DOHH2 (cell line): Measurements from ENCODE around the gene PRSS22.

Experiments used
- H3F3A ChIP-seq: fragments of 200-600 bp; sonication (generic), shearing (Covaris generic); 2 replicates; pipeline ENCODE4 v1.6.0; 2016; ENCODE audit warnings: antibody characterized with exemption, mild to moderate bottlenecking; ENCODE audit not compliant: control insufficient read depth, insufficient read depth
- H3K27ac ChIP-seq: fragments of 200-600 bp; sonication (generic); 2 replicates; pipeline ENCODE4 v1.5.1; 2014; ENCODE audit warnings: low read depth, mild to moderate bottlenecking, low read length, moderate library complexity
- H3K27me3 ChIP-seq: fragments of 200-600 bp; sonication (generic); 2 replicates; pipeline ENCODE4 v1.6.1; 2014; ENCODE audit warnings: mild to moderate bottlenecking, low read length, mixed read lengths; ENCODE audit not compliant: control insufficient read depth
- H3K36me3 ChIP-seq: fragments of 200-600 bp; sonication (generic); 2 replicates; pipeline ENCODE4 v1.6.1; 2014; ENCODE audit warnings: mild to moderate bottlenecking, low read length, moderate library complexity, mixed read lengths; ENCODE audit not compliant: control insufficient read depth
- H3K4me1 ChIP-seq: fragments of 200-600 bp; sonication (generic); 2 replicates; pipeline ENCODE4 v1.6.1; 2014; ENCODE audit warnings: mild to moderate bottlenecking, low read length, mixed read lengths; ENCODE audit not compliant: control insufficient read depth
- H3K4me2 ChIP-seq: fragments of 200-600 bp; sonication (generic); 2 replicates; pipeline ENCODE4 v1.6.0; 2014; ENCODE audit warnings: mild to moderate bottlenecking, low read length, moderate library complexity
- H3K4me3 ChIP-seq: fragments of 200-600 bp; sonication (generic); 2 replicates; pipeline ENCODE4 v1.5.1; 2014; ENCODE audit warnings: mild to moderate bottlenecking, low read length, mixed read lengths
- H3K79me2 ChIP-seq: fragments of 200-600 bp; sonication (generic); 2 replicates; pipeline ENCODE4 v1.6.1; 2014; ENCODE audit warnings: mild to moderate bottlenecking, low read length, mixed read lengths; ENCODE audit not compliant: control insufficient read depth
- H3K9me2 ChIP-seq: fragments of 200-600 bp; sonication (generic); replicated peaks from 2 replicates; pipeline ENCODE4 v1.6.1; 2014; ENCODE audit warnings: mild to moderate bottlenecking, low read length, mixed read lengths; ENCODE audit not compliant: control insufficient read depth
- H3K9me3 ChIP-seq: fragments of 200-600 bp; sonication (generic); 2 replicates; pipeline ENCODE4 v1.6.1; 2014; ENCODE audit warnings: antibody characterized with exemption, low read length, mixed read lengths; ENCODE audit not compliant: control insufficient read depth, insufficient read depth
- H4K20me1 ChIP-seq: fragments of 200-600 bp; sonication (generic); 2 replicates; pipeline ENCODE4 v1.6.0; 2014; ENCODE audit warnings: low read depth, mild to moderate bottlenecking, antibody characterized with exemption, low read length, moderate library complexity; ENCODE audit not compliant: control insufficient read depth, insufficient read depth
- EZH2phosphoT487 ChIP-seq: fragments of 200-600 bp; sonication (generic); IDR thresholded peaks from 2 replicates; pipeline ENCODE4 v1.6.1; 2017; ENCODE audit warnings: borderline replicate concordance, mild to moderate bottlenecking, antibody characterized with exemption, low read length, moderate library complexity, mixed read lengths
- TF ChIP-seq, protein P1 (sequence below): fragments of 200-600 bp; sonication (generic); IDR thresholded peaks from one replicate; pipeline ENCODE4 v1.5.1; 2014; ENCODE audit warnings: antibody characterized with exemption, mild to moderate bottlenecking, low read depth, low read length; ENCODE audit not compliant: poor library complexity, severe bottlenecking

The PRSS22 gene

DNA sequence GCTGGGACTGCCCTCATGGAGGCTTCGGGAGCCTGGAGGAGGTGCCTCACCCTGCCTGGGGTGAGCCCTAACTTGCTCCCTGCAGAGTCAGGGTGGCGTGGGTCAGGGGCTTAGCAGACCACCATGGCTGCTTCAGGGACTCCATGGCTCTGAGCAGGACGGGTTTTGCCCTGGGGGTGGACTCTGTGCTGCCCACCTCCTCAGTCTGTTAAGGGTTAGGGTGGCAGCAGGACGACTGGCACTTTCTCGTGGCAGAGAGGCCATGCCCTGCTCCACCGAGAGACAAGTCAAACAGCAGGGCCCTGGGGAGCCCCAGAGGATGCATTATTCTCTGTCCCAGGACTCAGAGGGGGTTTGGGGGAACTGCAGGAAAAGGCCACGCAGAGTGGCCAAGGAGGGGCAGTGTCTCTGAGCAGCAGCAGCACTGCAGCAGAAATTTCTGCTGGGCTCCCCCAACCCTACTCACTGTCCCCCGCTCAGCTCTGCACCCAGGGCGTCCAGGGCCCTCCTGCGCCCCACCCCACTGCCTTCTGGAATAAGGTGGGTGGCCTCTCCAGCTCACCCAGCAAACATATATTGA is 1.8 kb upstream of the PRSS22 start:
- no peaks in the 10 kb centered on the region for H4K20me1 ChIP-seq

DNA sequence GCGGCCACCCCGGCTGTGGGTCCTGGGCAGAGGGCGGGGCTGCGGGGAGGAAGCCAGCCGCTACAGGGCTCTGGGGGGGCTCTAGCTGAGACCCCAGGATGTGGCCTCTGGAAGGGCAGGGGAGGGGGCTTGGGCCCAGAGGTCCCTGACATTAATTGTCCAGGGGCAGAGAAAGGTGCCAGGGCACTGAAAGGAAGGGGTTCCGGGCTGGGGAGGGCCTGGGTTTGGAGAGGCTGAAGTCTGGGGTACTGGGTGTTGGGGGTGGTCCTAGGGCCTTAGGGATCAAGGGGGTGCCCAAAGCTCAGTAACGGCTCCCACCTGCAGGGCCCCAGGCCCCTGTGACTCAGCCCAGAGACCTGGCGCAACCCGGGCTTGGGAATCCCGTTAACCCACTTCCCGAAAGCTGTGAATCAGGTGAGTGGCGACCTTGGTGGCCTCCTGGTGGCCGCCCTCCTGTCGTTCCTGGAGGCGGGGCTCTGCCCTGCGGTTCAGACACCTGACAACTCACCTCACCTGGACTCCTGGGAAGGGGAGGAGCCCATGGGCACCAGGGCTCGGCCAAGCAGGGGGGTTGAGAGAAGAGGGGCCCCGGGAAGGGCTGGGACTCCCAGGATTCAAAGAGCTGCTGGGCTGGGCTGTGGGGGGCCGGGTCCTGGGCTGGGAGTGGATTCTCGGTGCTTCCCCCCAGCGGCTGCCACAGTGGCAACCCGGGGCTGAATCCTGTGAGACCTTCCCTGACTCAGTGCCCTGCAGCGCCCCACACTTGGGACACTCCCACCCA is 465 bp upstream of the PRSS22 start:
- no peaks in the 10 kb centered on the region for H3K27me3 ChIP-seq
- H3K9me3 ChIP-seq = peaks cover 12% of the 10 kb centered on the region
- H4K20me1 ChIP-seq = no peaks in the 10 kb centered on the region
- H3F3A ChIP-seq = no peaks in the 10 kb centered on the region
- TF ChIP-seq, protein P1, sequence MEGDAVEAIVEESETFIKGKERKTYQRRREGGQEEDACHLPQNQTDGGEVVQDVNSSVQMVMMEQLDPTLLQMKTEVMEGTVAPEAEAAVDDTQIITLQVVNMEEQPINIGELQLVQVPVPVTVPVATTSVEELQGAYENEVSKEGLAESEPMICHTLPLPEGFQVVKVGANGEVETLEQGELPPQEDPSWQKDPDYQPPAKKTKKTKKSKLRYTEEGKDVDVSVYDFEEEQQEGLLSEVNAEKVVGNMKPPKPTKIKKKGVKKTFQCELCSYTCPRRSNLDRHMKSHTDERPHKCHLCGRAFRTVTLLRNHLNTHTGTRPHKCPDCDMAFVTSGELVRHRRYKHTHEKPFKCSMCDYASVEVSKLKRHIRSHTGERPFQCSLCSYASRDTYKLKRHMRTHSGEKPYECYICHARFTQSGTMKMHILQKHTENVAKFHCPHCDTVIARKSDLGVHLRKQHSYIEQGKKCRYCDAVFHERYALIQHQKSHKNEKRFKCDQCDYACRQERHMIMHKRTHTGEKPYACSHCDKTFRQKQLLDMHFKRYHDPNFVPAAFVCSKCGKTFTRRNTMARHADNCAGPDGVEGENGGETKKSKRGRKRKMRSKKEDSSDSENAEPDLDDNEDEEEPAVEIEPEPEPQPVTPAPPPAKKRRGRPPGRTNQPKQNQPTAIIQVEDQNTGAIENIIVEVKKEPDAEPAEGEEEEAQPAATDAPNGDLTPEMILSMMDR = no peak
- TF ChIP-seq EZH2phosphoT487 = no peak
- H3K4me2 ChIP-seq = no peak overlapping the region
- no peak overlapping the region for H3K4me3 ChIP-seq
- H3K4me1 ChIP-seq = no peaks in the 10 kb centered on the region
- H3K36me3 ChIP-seq = no peaks in the 10 kb centered on the region
- H3K27ac ChIP-seq = no peak overlapping the region
- H3K9me2 ChIP-seq = no peaks in the 10 kb centered on the region
- H3K79me2 ChIP-seq = no peaks in the 10 kb centered on the region

More for the DNA sequence above, 1.8 kb upstream of the PRSS22 start:
- no peak overlapping the region for H3K4me3 ChIP-seq
- H3K9me2 ChIP-seq = no peaks in the 10 kb centered on the region
- H3K79me2 ChIP-seq = no peaks in the 10 kb centered on the region
- no peaks in the 10 kb centered on the region for H3F3A ChIP-seq
- H3K4me2 ChIP-seq = no peak overlapping the region
- no peaks in the 10 kb centered on the region for H3K4me1 ChIP-seq
- TF ChIP-seq, protein P1 = no peak
- no peak for TF ChIP-seq EZH2phosphoT487
- H3K9me3 ChIP-seq = peaks cover 2% of the 10 kb centered on the region; the same call in 1 of the 2 replicates
- H3K27ac ChIP-seq = no peak overlapping the region
- no peaks in the 10 kb centered on the region for H3K27me3 ChIP-seq
- H3K36me3 ChIP-seq = no peaks in the 10 kb centered on the region

DNA sequence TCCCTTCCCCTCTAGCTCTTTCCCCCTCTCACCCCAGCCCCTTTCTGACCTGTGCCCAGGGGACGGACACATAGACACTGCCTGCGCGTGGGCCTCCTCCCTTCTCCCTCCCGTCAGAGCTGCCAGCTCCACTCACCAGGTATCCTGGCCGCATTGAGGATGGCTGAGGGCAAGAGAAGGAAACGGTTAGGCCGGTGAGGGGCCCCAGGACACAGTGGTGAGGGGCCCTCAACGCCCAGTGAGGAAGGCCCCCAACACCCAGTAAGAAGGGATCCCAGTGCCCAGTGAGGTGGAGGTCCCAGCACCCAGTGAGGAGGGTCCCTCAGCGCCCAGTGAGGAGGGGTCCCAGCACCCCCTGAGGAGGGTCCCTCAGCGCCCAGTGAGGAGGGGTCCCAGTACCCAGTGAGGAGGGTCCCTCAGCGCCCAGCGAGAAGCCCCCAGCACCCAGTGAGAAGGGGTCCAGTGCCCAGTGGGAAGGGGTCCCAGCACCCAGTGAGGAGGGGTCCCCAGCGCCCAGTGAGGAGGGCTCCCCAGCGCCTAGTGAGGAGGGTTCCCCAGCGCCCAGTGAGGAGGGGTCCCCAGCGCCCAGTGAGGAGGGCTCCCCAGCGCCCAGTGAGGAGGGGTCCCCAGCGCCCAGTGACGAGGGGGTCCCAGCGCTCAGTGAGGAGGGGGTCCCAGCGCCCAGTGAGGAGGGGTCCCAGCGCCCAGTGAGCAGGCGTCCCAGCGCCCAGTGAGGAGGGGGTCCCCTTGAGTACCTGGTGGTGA is 1.1 kb downstream of the PRSS22 start:
- TF ChIP-seq EZH2phosphoT487 = no peak
- TF ChIP-seq, protein P1 = no peak
- Histone ChIP-seq H3F3A (no peaks in the 10 kb centered on the region), H3K79me2 (no peaks in the 10 kb centered on the region), H3K9me3 (peaks cover 12% of the 10 kb centered on the region), H3K4me2 (no peak overlapping the region), H3K27me3 (no peaks in the 10 kb centered on the region), H3K4me1 (no peaks in the 10 kb centered on the region), H3K27ac (no peak overlapping the region), H4K20me1 (no peaks in the 10 kb centered on the region), H3K36me3 (no peaks in the 10 kb centered on the region), H3K9me2 (no peaks in the 10 kb centered on the region), H3K4me3 (no peak overlapping the region)
